Measurements from ENCODE around the gene PHC2.
"Not testable (repeated sequence)": the region's sequence is repeated elsewhere in the genome, so short reads cannot be mapped to it uniquely, and the experiment has no call there.

The PHC2 gene

GRCh38 chr1:33294071-33295010, 136.6 kb downstream of the PHC2 start:
- DNase-seq (ENCODE audit: low read depth, low spot score) = no peak

DNA sequence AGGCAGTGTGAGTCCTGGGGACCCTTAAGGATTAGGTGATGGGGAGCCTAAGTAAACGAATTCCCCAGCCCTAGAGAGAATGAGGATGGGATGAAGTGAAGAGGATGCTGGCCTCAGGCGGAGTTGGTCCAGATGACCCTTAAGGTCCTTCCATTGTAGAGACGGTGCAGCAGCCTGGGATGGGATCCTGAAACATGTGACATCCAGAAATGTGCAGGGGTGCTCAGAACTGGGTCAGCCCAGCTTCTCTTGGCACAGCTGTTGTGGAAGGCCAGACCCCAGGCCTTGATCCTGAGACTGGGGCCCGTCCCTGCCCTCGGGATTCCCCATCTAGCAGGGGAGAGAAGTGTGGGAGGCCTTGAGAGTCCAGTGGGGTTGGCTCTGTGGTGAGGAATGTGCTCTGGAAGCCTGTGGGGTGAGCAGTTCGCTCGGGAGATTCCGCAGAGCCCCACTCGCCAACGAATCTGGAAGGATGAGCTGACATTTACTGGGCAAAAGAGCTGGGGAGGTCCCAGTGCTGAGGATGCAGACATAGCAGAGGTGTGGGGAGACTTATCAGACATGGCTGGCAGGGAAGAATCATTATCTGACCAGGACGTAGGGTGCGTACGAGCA, 138.1 kb downstream of the PHC2 start:
- no peak for DNase-seq (ENCODE audit: low read depth, low spot score)

DNA sequence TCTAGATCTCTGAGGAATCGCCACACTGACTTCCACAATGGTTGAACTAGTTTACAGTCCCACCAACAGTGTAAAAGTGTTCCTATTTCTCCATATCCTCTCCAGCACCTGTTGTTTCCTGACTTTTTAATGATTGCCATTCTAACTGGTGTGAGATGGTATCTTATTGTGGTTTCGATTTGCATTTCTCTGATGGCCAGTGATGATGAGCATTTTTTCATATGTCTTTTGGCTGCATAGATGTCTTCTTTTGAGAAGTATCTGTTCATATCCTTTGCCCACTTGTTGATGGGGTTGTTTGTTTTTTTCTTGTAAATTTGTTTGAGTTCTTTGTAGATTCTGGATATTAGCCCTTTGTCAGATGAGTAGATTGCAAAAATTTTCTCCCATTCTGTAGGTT, 140.3 kb downstream of the PHC2 start:
- DNase-seq (ENCODE audit: low read depth, low spot score) = not testable (repeated sequence)

DNA sequence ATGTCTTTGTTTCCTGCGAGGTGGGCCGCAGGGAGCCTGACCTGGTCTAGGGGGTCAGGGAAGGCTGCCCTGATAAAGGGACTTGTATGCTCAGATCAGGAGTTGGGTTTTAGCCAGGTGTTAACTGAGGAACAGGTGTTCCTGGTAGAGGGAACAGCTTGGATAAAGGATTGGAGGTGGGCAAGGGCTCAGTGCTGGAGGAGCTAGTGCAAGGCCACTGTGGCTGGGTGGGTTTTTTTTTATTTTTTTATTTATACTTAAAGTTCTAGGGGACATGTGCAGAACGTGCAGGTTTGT, 141.1 kb downstream of the PHC2 start:
- no peak for DNase-seq (ENCODE audit: low read depth, low spot score)

DNA sequence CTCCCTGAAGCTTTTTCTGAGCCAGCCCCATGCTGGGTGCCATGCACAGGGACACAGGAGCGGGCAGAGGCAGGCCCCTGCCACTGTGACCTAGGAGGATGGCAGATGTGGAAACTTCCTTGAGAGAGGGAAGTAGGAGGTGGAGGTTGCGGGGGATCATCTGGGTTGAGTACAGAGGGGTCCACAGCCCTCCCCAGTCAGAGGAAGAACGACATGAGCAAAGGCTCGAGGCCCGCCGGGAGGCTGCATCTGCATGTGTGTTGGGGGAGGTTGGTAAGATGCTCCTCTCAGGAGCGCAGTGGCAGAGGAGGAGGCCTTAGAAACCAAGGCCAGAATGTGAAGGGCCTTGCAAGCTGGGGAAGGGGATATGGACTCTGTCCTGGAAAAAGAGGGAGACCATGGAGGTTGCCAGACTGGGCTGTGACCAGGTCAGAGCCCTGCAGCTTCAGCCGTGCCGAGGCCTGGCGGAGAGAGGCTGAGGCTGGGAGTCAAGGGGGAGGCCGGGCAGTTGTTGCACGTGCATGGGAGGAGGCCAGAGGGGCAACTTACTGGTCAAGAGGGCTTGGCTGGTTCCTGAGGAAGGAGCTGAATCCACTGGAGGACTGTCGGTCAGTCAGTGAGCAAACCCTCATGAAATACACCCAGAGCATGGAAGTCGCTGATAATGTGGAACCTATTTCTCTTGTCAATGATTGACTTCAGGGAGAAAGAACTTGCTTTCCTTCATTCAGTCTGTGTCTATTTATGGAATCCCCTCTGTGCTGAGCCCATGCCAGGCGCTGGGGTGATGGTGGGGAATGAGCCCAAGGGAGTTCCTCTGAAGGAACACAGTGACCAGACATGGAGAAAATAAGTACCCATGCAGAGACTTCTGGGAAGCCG, 141.7 kb downstream of the PHC2 start:
- DNase-seq (ENCODE audit: low read depth, low spot score) = no peak

DNA sequence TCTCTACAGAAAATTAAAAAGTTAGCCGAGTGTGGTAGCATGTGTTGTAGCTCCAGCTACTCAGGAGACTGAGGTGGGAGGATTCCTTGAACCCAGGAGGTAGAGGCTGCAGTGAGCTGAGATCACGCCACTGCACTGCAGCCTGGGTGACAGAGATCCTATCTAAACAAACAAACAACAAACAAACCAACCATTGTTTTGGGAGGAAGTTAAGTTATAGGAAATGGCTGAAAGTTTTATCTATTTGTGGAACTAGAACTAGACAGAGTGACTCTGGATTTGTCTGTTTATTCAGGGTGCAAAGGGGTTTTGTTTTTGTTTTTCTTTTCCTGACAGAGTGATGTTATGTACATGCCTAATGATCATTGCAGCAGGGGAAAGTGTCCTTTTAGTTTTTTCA, 143.6 kb downstream of the PHC2 start:
- no peak for DNase-seq (ENCODE audit: low read depth, low spot score)

DNA sequence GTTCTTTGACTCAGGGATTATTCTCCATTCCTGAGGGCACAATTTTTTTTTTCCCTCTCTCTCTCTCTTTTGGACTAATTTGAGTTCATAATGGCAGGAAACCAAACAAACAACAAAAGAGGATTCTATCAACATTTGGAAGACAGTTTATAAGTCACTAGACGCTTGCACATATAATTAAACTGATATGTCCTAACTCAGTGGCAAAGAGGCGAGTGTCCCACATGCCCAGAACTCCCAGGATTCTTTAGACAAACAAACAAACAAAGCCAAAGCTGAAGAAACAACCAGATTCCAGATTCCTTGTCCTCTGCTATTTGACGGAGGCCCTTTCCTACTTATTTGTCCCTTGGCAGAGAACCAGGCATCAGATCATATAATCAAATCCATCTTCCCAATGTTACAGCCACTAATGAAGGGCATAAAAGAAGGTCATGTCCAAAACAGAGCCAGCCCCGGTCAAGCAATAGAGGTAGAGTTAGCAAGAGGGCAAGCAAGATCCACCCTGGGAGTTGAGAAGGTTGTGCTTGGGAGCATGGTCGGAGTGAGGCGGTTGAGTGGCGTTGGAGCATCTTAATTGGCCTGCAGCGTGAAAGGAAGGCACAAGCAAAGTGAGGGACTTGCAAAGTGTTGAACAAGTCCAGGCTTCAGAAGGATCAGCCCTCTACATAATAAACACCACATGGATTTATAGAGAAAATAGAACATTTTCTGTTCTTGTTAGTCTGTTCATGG, 144.3 kb downstream of the PHC2 start:
- no peak for DNase-seq (ENCODE audit: low read depth, low spot score)

GRCh38 chr1:33284049-33284448, 146.8 kb downstream of the PHC2 start:
- no peak for DNase-seq (ENCODE audit: low read depth, low spot score)

DNA sequence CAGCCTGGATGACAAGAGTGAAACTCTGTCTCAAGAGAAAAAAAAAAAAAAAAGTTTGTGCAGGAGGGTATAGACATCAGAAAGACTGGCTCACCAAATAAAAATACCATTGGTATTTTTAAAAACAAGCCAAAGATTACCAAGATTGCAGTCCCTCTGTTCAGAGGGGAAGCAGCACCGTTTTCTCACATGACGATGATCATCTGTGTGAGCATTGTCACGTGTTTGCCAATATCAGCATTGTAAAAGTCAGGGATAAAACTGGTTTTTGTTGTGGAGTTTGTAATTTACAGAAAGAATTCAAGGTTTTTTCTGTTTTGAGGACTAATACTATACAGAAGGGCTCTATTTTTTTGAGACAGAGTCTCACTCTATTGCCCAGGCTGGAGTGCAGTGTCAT, 148.1 kb downstream of the PHC2 start:
- DNase-seq (ENCODE audit: low read depth, low spot score) = no peak

DNA sequence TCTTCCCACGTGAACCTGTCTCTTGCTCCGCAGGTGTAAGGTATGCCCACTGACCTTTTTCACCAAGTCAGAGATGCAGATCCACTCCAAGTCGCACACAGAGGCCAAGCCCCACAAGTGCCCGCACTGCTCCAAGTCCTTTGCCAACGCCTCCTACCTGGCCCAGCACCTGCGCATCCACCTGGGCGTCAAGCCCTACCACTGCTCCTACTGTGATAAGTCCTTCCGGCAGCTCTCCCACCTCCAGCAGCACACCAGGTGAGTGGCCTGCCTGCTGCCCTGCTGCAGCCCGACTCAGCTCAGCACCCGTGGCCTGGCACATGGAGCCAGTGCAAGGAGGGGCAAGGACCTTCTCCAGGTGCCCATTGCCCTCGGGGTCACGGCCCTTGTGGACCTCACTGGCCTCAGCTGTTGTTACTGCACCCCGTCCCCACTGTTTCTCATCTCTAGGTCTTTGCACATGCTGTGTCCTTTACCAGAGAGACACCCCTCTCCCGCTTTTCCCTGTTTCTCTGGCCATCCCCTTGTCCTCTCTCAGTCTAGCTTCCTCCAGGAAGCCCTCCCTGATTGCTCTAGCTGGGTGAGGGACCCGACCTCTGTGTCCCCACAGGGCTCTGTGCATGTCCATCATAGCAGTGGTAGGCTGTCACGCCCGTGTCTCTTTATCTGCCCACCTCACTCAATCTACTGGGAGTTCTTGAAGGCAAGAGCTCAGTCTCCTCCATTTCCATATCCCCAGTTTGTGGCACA, 149.2 kb downstream of the PHC2 start:
- no peak for DNase-seq (ENCODE audit: low read depth, low spot score)

DNA sequence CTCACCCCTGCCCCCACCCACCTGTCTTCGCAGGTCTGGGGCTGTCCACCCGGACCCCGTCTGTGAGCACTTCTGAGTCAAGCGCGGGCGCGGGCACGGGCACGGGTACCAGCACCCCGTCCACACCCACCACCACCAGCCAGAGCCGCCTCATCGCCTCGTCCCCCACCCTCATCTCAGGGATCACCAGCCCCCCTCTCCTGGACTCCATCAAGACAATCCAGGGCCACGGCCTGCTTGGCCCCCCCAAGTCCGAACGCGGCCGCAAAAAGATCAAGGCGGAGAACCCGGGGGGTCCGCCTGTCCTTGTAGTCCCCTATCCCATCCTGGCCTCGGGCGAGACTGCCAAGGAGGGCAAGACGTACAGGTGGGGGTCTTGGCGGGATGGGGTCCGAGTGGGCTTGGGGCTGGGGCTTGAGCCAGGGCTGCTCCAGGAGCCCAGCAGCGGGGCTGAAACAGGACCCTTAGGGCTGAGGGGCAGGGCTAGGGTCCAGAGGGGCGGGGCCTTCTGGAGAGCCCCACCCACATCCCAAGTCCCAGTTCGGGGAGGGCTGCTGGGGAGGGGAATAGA, 150.7 kb downstream of the PHC2 start:
- DNase-seq (ENCODE audit: low read depth, low spot score) = no peak

DNA sequence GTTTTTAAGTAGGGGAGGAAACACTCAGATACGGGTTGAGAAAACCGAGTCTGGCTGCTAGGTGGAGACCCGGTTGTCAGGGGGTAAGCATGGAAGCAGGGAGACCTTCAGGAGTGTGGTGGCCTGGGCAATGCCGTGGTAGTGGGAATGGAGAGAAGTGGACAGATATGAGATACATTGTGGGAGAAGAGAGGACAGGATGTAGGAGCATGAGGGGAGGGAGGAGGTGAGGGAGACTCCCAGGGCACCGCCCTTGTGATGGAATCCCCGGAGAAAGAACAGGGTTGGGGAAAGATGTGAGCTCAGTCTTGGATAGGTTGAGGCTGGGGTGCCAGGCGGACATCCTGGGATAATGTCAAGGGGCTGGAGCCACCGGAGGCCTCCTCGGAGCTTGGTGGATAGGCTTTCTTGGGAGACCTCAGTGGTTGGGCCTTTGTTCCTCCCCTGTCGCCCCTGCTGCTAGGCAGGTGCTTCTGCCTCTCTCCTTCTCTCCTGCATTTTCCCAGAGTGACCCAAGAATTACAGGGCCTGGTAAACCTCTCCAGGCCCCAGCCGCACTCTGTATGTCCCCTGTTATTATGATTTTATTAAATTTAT, 153.3 kb downstream of the PHC2 start:
- DNase-seq (ENCODE audit: low read depth, low spot score) = no peak

- no peak for DNase-seq (ENCODE audit: low read depth, low spot score)
Observed at GRCh38 chr1:33276573-33277298, 154.2 kb downstream of the PHC2 start.

GRCh38 chr1:33275706-33276572, 155.0 kb downstream of the PHC2 start:
- DNase-seq (ENCODE audit: low read depth, low spot score) = no peak

- DNase-seq (ENCODE audit: low read depth, low spot score) = no peak
Observed at GRCh38 chr1:33275195-33275594, 155.7 kb downstream of the PHC2 start.

GRCh38 chr1:33274446-33274845, 156.4 kb downstream of the PHC2 start:
- no peak for DNase-seq (ENCODE audit: low read depth, low spot score)

DNA sequence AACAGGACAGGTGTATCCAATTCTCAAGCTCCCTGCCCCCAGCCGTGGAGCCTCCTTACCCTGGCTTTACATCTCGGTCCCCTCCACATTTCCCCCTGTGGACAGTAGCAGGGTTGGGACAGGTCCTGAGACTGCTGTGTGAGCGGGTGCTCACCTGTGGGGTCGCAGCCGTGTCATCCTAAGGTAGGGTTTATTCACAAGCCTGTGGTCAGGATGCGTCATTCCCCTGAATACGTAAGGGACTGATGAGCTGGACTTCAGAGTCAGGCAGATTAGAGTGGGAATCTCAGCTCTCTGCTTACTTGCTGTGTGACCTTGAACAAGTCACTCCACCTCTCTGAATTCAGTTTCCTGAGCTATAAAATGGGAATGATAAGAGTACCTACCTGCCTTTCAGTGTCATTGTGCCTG, 156.9 kb downstream of the PHC2 start:
- no peak for DNase-seq (ENCODE audit: low read depth, low spot score)

All from astrocyte of the hippocampus (primary cell).